Muscle of leg (tissue), 11 donors: ENCODE data around the gene GLYATL3. TPM values are rescaled to one million over a fixed set of nuclear protein-coding genes. Genes with fewer than 3 reads are reported as not detected.
"Not testable (repeated sequence)": the region's sequence is repeated elsewhere in the genome, so short reads cannot be mapped to it uniquely, and the experiment has no call there.

ENCODE experiments used
- DNase-seq: peaks from one replicate; pipeline ENCODE4 v3.0.0; 2013
- H3K27ac ChIP-seq: one replicate; pipeline ENCODE4 v1.5.1; 2013; ENCODE audit warnings: mild to moderate bottlenecking, low read length, control low read depth
- H3K27me3 ChIP-seq: one replicate; pipeline ENCODE4 v1.6.1; 2013; ENCODE audit warnings: low read length; ENCODE audit not compliant: control insufficient read depth, insufficient read depth
- H3K36me3 ChIP-seq: one replicate; pipeline ENCODE4 v1.6.1; 2013; ENCODE audit warnings: low read length; ENCODE audit not compliant: control insufficient read depth, insufficient read depth
- H3K4me1 ChIP-seq: one replicate; pipeline ENCODE4 v1.6.1; 2013; ENCODE audit warnings: low read length; ENCODE audit not compliant: control insufficient read depth, insufficient read depth
- H3K4me3 ChIP-seq: one replicate; pipeline ENCODE4 v1.5.1; 2013; ENCODE audit warnings: low read length, control low read depth
- H3K9me3 ChIP-seq: replicated peaks from 2 replicates; pipeline ENCODE4 v1.6.1; 2013; ENCODE audit warnings: low read depth, low read length; ENCODE audit not compliant: control insufficient read depth
- WGBS: methylation state at CpG from one replicate; pipeline ENCODE4 v1.1.5; 2013; ENCODE audit warnings: missing lambda C conversion rate; ENCODE audit not compliant: insufficient coverage; 5-methylcytosine and 5-hydroxymethylcytosine counted together
- polyA plus RNA-seq, 8 donors: library from polyadenylated mRNA; unstranded; fragments of 120-200 nt; gene quantifications; one replicate each; pipeline versions ENCODE4 v1.2.1 to v1.2.3, GENCODE V29; 2013; ENCODE audit warnings: inconsistent platforms in 1 of 8, low replicate concordance in 1 of 8; ENCODE audit not compliant: insufficient read length in 8 of 8, insufficient read depth in 1 of 8
- total RNA-seq: library from RNA; stranded (reverse); fragments of 120-200 nt; gene quantifications from one replicate; pipeline ENCODE4 v1.2.4, GENCODE V29; 2013

The GLYATL3 gene
- total and polyA plus RNA-seq, 9 donors = 0.11 TPM; not detected in 8

DNA sequence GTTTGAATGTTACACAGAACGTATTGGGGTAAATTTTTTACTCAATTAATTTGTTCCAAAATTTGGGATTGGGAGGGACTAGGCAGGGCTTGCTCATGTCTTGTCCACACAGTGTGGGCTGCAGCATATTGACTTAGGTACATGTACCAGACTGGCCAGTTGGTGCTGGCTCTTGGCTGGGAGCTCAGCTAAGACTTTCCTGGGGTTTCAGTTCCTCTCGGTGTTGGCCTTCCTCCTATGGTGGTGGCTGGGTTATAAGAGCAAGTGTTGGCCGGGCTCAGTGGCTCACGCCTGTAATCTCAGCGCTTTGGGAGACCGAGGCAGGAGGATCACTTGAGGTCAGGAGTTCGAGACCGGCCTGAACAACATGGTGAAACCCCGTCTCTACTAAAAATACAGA lies 31.7 kb upstream of the GLYATL3 start:
- 90% methylated on average over 6 of the region's 9 CpGs for WGBS
- no peaks in the 10 kb centered on the region for H3K27me3 ChIP-seq
- H3K27ac ChIP-seq = no peak overlapping the region
- DNase-seq = no peak
- peaks cover 4% of the 10 kb centered on the region for H3K4me1 ChIP-seq
- no peak overlapping the region for H3K4me3 ChIP-seq
- no peaks in the 10 kb centered on the region for H3K36me3 ChIP-seq
- H3K9me3 ChIP-seq = no peaks in the 10 kb centered on the region

DNA sequence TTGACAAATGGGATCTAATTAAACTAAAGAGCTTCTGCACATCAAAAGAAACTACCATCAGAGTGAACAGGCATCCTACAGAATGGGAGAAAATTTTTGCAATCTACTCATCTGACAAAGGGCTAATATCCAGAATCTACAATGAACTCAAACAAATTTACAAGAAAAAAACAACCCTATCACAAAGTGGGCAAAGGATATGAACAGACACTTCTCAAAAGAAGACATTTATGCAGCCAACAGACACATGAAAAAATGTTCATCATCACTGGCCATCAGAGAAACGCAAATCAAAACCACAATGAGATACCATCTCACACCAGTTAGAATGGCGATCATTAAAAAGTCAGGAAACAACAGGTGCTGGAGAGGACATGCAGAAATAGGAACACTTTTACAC lies 23.2 kb upstream of the GLYATL3 start:
- not testable (repeated sequence) for H3K4me3 ChIP-seq, H3K4me1 ChIP-seq, H3K36me3 ChIP-seq, DNase-seq, H3K9me3 ChIP-seq, H3K27ac ChIP-seq, H3K27me3 ChIP-seq
- no CpG with 5 or more reads among the region's 2 CpGs for WGBS

DNA sequence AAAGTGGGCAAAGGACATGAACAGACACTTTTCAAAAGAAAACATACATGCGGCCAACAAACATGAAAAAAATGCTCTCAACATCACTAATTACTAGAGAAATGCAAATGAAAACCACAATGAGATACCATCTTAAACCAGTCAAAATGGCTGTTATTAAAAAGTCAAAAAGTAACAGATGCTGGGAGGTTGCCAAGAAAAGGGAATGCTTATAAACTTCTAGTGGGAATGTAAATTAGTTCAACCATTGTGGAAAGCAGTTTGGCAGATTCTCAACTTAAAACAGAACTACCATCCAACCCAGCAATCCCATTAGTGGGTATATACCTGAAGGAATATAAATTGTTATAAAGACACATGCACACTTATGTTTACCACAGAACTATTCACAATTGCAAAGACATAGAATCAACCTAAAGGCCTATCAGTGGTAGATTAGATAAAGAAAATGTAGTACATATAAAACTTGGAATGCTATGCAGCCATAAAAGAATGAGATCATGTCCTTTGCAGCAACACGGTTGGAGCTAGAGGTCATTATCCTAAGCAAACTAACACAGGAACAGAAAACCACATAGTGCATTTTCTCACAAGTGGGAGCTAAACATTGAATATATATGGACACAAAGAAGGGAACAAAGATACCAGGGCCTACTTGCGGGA lies 20.3 kb upstream of the GLYATL3 start:
- no peaks in the 10 kb centered on the region for H3K9me3 ChIP-seq
- no peaks in the 10 kb centered on the region for H3K4me1 ChIP-seq
- no peaks in the 10 kb centered on the region for H3K27me3 ChIP-seq
- DNase-seq = no peak
- no CpG with 5 or more reads among the region's 3 CpGs for WGBS
- no peak overlapping the region for H3K4me3 ChIP-seq
- H3K36me3 ChIP-seq = peaks cover 8% of the 10 kb centered on the region
- H3K27ac ChIP-seq = no peak overlapping the region

DNA sequence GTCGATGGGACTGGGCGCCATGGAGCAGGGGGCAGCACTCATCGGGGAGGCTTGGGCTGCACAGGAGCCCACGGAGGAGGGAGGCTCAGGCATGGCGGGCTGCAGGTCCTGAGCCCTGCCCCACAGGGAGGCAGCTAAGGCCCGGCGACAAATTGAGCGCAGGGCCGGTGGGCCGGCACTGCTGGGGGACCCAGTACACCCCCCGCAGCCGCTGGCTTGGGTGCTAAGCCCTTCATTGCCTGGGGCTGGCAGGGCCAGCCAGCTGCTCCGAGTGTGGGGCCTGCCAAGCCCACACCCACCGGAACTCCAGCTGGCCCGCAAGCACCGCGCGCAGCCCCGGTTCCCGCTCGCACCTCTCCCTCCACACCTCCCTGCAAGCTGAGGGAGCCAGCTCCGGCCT lies 17.9 kb upstream of the GLYATL3 start:
- H3K36me3 ChIP-seq = peaks cover 10% of the 10 kb centered on the region
- H3K4me3 ChIP-seq, H3K4me1 ChIP-seq, DNase-seq, H3K27me3 ChIP-seq, H3K9me3 ChIP-seq, H3K27ac ChIP-seq: not testable (repeated sequence)
- WGBS = 96% methylated on average over 12 of the region's 22 CpGs

DNA sequence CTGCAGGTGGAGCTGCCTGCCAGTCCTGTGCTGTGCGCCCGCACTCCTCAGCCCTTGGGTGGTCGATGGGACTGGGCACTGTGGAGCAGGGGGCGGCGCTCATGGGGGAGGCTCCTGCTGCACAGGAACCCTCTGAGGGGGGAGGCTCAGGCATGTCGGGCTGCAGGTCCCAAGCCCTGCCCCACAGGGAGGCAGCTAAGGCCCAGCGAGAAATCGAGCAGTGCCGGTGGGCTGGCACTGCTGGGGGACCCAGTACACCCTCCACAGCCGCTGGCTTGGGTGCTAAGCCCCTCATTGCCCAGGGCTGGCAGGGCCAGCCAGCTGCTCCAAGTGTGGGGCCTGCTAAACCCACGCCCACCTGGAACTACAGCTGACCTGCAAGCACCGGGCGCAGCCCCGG lies 16.3 kb upstream of the GLYATL3 start:
- H3K4me3 ChIP-seq, H3K9me3 ChIP-seq, H3K27me3 ChIP-seq, H3K27ac ChIP-seq, H3K4me1 ChIP-seq, DNase-seq: not testable (repeated sequence)
- WGBS = 90% methylated on average over 13 of the region's 14 CpGs
- peaks cover 10% of the 10 kb centered on the region for H3K36me3 ChIP-seq

DNA sequence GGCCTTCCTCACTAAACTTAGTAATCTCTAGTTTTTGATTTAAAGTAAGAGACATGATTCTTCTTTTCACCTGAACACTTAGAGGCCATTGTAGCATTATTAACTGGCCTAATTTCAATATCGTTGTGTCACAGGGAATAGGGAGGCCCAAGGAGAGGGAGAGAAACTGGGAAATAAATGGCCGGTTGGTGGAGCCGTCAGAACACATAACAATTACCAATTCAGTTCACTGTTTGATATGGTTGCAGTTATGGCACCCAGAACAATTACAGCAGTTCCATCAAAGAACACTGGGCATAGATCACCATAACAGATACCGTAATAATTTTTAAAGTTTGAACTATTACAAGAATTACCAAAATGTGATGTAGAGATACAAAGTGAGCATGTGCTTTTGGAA lies 9.1 kb upstream of the GLYATL3 start:
- no peaks in the 10 kb centered on the region for H3K9me3 ChIP-seq
- no peaks in the 10 kb centered on the region for H3K4me1 ChIP-seq
- H3K36me3 ChIP-seq = peaks cover 5% of the 10 kb centered on the region
- no CpG with 5 or more reads among the region's 4 CpGs for WGBS
- no peak overlapping the region for H3K4me3 ChIP-seq
- H3K27ac ChIP-seq = no peak overlapping the region
- H3K27me3 ChIP-seq = no peaks in the 10 kb centered on the region
- no peak for DNase-seq

DNA sequence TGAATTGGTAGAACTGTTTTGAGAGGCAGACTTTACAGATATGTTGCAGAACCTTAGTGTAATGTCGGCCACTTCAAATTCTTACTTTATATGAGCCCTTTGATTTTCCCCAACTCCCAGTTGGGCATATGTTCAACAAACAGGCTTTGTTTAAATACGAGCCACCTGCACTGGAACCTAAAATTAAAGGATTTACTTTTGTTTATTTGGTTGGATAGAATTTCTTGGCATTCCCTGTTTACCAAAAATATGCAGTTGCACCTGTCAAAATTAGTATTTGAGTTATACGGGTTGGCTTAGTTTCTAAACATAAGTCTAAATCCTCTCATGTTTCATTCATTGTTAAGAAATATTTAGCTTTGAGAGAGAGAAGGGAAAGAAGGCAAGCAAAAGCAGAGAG lies 2.4 kb upstream of the GLYATL3 start:
- no peak overlapping the region for H3K4me3 ChIP-seq

DNA sequence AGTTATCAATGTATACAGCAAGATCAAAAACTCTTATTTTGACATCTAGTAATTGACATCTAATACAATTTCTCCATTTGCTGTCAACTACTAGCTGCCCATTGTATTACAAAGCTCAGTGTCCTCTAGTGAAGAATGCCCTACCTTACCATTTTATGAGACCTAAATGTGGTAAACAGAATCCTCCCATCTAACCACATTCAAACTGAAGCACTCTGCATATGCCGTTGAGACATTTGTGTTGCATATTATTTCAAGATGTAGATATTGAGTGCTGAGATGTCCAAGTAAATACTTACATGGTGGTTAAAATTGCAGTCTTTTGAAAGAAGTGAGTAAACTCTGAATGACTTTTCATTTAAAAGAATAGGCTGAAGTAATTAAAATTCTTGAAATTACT lies 597 bp upstream of the GLYATL3 start:
- Histone ChIP-seq H3K36me3 (no peaks in the 10 kb centered on the region), H3K4me3 (no peak overlapping the region), H3K9me3 (no peaks in the 10 kb centered on the region), H3K4me1 (no peaks in the 10 kb centered on the region), H3K27ac (no peak overlapping the region), H3K27me3 (no peaks in the 10 kb centered on the region)
- no peak for DNase-seq
- WGBS = no CpG with 5 or more reads among the region's 1 CpG

More for the DNA sequence above, 2.4 kb upstream of the GLYATL3 start:
- no peaks in the 10 kb centered on the region for H3K27me3 ChIP-seq
- H3K9me3 ChIP-seq = no peaks in the 10 kb centered on the region
- H3K36me3 ChIP-seq = peaks cover 2% of the 10 kb centered on the region
- no peaks in the 10 kb centered on the region for H3K4me1 ChIP-seq
- H3K27ac ChIP-seq = no peak overlapping the region
- WGBS = no CpG with 5 or more reads among the region's 3 CpGs
- peak; percentile 5 for DNase-seq

DNA sequence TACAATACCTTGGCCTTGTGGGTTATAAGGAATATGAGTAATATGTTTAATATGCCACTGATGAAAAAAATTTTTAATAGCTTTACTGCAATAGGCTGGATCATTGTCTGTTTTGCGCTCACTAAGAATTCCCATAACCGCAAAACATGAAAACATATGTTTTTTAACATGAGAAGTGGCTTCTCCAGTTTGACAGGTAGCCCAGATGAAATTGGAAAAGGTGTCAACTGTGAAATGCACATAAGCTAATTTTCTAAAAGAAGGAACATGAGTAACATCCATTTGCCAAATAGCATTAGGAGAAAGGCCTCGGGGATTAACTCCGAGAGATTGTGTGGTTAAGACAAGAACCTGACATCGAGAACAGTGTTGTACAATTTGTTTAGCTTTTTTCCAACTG lies 4.9 kb downstream of the GLYATL3 start:
- DNase-seq = no peak
- Histone ChIP-seq H3K4me1 (no peaks in the 10 kb centered on the region), H3K27ac (no peak overlapping the region), H3K27me3 (no peaks in the 10 kb centered on the region), H3K9me3 (no peaks in the 10 kb centered on the region), H3K4me3 (no peak overlapping the region), H3K36me3 (no peaks in the 10 kb centered on the region)
- 80% methylated on average over 3 of the region's 5 CpGs for WGBS

DNA sequence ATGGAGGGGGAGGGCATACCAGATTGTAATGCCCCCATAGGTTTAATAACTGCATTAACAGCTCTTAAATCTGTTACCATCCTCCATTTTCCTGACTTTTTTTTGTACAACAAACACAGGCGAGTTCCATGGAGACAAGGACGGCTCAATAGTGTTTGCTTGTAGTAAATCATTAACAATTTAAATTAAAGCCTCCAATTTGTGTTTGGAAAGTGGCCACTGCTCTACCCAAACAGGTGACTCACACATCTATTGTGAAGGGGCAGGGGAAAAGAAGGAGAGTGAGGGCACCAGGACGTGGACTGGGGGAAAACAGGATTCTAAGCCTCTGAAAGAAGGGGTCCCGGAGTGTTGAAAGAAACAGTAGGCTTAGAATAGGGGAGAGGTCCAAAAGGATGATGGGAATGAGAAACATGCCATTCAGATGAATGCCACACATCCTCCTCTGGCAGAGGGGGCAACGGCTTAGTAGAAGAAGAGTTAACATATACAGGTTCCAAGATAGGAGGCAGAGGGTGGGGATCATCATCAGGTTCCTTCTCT lies 6.9 kb downstream of the GLYATL3 start:
- Histone ChIP-seq H3K4me1 (no peaks in the 10 kb centered on the region), H3K4me3 (no peak overlapping the region), H3K27ac (no peak overlapping the region), H3K36me3 (no peaks in the 10 kb centered on the region), H3K27me3 (no peaks in the 10 kb centered on the region), H3K9me3 (no peaks in the 10 kb centered on the region)
- WGBS = 80% methylated on average over 1 of the region's 5 CpGs
- no peak for DNase-seq

DNA sequence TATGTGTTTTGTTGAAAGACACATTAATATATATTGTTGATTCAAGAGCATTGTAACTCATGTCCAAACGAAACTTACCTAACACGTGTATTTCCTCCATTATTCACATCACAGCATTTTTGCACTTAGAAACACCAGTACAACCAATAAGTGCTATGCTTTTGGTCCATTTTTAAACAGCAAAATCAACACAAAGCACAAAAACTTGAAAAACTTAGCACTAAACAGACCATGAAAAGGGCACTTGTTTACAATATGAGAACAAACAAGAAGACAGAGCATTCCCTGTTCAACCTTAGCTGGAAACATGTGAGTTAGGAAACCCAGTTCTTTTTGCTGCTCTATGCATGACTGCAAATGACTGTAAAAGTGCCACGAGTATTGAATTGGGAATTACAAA lies 9.6 kb downstream of the GLYATL3 start:
- DNase-seq = no peak
- Histone ChIP-seq H3K27ac (no peak overlapping the region), H3K9me3 (no peaks in the 10 kb centered on the region), H3K27me3 (no peaks in the 10 kb centered on the region), H3K36me3 (no peaks in the 10 kb centered on the region), H3K4me3 (no peak overlapping the region), H3K4me1 (no peaks in the 10 kb centered on the region)
- WGBS = 37% methylated on average over 2 of the region's 3 CpGs
